Heart left ventricle (tissue), 13 donors: ENCODE data around the gene OR3A1.
"Not testable (repeated sequence)": the region's sequence is repeated elsewhere in the genome, so short reads cannot be mapped to it uniquely, and the experiment has no call there.

Source experiments
- POLR2A ChIP-seq, 2 donors: fragments of 450-650 bp; IDR thresholded peaks; one replicate each; pipeline ENCODE4 v1.6.1; 2017; ENCODE audit warnings: antibody characterized with exemption in 2 of 2, mild to moderate bottlenecking in 2 of 2, moderate library complexity in 2 of 2
- TF ChIP-seq, protein P1 (sequence below), 12 donors: fragments of 200-600 bp; sonication (generic) in 4 of 12; IDR thresholded peaks; one replicate each; pipeline versions ENCODE4 v1.5.0 to v1.8.0; 2018 to 2022; ENCODE audit warnings: antibody characterized with exemption in 12 of 12, mild to moderate bottlenecking in 5 of 12
- donor health status: ischemic (EF 13 %, LVEDD 7.1; RV severe dilation, severe dysfunction).
- donor health status: DM: no; HTN: yes; CAD: no.
- donor health status: DM: no; HTN: no; CAD: no.
- donor health status: ischemic (EF 25% LVEDD 6.9; RV normal size, moderate dysfunction).
- donor health status: ischemic (EF 25% LVEDD 5.7; RV mildly dilated, moderate dysfunction).
- donor health status: ischemic (EF 35%, LVEDD 5.7; RV mildly dilated, moderate dysfunction).
- donor health status: nonischemic (EF 11% LVEDD 7.7; RV severe dilation, severe dysfunction).
- donor health status: DM: yes; HTN: yes; CAD: no.
- donor health status: PGD.
- donor health status: ischemic (EF 29% LVEDD 5.4; RV normal size, mild dysfunction).
- donor health status: nonischemic (EF 23%, LVEDD 6.1; RV moderate dilation, normal function).

DNA sequence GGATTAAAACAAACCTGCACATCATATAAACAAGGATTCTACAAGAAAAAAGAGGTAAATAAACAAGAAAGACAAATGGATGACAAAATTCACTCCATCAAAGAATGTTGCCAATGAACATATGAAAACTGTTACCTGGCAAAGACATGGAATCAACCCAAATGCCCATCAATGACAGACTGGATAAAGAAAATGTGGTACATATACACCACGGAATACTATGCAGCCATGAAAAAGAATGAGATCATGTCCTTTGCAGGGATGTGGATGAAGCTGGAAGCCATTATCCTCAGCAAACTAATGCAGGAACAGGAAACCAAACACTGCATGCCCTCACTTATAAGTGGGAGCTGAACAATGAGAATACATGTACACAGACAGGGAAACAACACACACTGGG lies 4.6 kb downstream of the OR3A1 start:
- TF ChIP-seq, protein P1, sequence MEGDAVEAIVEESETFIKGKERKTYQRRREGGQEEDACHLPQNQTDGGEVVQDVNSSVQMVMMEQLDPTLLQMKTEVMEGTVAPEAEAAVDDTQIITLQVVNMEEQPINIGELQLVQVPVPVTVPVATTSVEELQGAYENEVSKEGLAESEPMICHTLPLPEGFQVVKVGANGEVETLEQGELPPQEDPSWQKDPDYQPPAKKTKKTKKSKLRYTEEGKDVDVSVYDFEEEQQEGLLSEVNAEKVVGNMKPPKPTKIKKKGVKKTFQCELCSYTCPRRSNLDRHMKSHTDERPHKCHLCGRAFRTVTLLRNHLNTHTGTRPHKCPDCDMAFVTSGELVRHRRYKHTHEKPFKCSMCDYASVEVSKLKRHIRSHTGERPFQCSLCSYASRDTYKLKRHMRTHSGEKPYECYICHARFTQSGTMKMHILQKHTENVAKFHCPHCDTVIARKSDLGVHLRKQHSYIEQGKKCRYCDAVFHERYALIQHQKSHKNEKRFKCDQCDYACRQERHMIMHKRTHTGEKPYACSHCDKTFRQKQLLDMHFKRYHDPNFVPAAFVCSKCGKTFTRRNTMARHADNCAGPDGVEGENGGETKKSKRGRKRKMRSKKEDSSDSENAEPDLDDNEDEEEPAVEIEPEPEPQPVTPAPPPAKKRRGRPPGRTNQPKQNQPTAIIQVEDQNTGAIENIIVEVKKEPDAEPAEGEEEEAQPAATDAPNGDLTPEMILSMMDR (IDR thresholded peaks at IDR 0.05), result not testable (repeated sequence)
- TF ChIP-seq POLR2A (IDR thresholded peaks at IDR 0.05), result not testable (repeated sequence)
